Measurements from ENCODE around the gene MOB2.

DNA sequence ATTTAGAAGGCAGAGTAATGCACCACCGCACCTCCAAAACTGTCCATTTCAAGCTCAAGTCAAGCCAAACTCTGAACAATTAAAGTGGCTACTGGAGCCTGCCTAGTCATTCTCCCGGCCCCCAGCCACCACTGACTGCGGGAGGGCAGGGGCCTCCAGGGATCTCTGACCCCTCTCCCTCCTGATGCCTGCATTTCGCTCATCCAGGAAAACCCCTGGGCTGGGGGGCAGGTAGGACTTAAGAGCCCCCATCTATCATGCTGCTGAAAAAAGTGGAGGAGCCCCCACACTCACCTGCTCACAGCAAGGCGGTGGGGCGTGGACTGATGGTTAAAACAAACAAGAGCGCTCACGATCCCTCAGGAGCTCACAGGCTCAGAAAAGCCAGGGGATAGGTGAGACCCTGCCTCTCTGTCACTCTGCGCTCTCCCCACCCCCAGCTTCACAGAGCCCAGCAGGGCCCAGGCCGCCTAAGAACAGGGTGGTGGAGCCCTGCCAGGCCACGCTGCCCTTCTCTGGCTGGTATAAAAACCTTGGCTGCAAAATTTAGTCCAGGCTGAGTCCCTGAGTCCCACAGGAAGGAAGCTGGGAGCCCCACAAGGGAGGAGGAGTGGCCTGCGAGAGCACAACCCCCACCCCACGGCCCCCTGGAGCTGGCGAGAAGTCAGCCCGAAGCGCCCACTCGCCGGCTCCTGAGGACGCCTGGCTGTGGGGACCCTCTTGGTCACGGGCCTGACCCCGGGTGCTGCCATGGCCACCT is 21.0 kb upstream of the MOB2 start:
- TF ChIP-seq, protein P1, sequence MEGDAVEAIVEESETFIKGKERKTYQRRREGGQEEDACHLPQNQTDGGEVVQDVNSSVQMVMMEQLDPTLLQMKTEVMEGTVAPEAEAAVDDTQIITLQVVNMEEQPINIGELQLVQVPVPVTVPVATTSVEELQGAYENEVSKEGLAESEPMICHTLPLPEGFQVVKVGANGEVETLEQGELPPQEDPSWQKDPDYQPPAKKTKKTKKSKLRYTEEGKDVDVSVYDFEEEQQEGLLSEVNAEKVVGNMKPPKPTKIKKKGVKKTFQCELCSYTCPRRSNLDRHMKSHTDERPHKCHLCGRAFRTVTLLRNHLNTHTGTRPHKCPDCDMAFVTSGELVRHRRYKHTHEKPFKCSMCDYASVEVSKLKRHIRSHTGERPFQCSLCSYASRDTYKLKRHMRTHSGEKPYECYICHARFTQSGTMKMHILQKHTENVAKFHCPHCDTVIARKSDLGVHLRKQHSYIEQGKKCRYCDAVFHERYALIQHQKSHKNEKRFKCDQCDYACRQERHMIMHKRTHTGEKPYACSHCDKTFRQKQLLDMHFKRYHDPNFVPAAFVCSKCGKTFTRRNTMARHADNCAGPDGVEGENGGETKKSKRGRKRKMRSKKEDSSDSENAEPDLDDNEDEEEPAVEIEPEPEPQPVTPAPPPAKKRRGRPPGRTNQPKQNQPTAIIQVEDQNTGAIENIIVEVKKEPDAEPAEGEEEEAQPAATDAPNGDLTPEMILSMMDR (conservative IDR thresholded peaks at IDR 0.05 in 1 of 2, IDR thresholded peaks at IDR 0.05 in 1 of 2; ENCODE audit: low read depth in 1 of 2, low read length in 2 of 2): no peak
- no peak for TF ChIP-seq EZH2 (IDR thresholded peaks at IDR 0.05; ENCODE audit: low read length, missing control alignments)
